Fibroblast of skin of abdomen (primary cell): ENCODE measurements around the gene SF3B3.
"Not testable (repeated sequence)": the region's sequence is repeated elsewhere in the genome, so short reads cannot be mapped to it uniquely, and the experiment has no call there.

Source experiments
- DNase-seq: peaks from one replicate; pipeline ENCODE4 v3.0.0-alpha.2; 2013

Gene SF3B3

DNA sequence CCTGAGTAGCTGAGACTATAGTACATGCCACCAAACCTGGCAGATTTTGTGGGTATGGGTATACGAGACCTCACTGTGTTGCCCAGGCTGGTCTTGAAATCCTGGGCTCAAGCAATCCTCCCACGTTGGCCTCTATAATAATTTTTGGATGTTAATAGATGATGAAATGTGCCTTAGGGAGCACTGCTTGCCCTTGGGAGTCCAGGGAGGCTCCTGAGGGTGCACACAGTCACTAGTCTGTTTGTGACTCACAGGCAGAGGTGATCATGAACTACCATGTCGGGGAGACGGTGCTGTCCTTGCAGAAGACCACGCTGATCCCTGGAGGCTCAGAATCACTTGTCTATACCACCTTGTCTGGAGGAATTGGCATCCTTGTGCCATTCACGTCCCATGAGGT, 46.1 kb downstream of the SF3B3 start:
- no peak for DNase-seq

DNA sequence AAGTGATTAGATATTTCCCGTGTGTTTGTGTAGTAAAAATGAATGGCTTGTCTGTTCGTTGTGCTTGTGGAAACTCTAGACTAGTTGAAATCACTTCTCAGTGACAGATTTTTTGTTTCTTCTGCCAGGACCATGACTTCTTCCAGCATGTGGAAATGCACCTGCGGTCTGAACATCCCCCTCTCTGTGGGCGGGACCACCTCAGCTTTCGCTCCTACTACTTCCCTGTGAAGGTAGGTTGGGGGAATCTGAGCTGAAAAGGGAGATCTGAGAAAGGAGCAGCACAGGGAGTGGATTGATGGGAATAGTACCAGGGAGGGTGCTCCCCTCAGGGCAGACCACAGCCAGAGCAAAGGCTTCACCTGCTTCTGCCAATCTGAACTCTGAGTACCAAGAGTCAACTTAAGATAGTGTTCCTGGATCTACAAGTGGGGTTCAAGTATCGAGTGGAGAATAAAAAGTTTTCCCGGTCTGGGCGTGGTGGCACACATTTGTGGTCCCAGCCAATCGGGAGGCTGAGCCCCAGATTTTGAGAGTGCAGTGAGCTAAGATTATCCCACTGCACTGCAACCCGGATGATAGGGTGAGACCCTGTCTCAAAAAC, 47.5 kb downstream of the SF3B3 start:
- no peak for DNase-seq

DNA sequence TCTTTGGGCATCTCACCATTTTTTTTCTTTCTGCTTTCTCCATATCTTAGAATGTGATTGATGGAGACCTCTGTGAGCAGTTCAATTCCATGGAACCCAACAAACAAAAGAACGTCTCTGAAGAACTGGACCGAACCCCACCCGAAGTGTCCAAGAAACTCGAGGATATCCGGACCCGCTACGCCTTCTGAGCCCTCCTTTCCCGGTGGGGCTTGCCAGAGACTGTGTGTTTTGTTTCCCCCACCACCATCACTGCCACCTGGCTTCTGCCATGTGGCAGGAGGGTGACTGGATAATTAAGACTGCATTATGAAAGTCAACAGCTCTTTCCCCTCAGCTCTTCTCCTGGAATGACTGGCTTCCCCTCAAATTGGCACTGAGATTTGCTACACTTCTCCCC, 48.0 kb downstream of the SF3B3 start:
- no peak for DNase-seq

DNA sequence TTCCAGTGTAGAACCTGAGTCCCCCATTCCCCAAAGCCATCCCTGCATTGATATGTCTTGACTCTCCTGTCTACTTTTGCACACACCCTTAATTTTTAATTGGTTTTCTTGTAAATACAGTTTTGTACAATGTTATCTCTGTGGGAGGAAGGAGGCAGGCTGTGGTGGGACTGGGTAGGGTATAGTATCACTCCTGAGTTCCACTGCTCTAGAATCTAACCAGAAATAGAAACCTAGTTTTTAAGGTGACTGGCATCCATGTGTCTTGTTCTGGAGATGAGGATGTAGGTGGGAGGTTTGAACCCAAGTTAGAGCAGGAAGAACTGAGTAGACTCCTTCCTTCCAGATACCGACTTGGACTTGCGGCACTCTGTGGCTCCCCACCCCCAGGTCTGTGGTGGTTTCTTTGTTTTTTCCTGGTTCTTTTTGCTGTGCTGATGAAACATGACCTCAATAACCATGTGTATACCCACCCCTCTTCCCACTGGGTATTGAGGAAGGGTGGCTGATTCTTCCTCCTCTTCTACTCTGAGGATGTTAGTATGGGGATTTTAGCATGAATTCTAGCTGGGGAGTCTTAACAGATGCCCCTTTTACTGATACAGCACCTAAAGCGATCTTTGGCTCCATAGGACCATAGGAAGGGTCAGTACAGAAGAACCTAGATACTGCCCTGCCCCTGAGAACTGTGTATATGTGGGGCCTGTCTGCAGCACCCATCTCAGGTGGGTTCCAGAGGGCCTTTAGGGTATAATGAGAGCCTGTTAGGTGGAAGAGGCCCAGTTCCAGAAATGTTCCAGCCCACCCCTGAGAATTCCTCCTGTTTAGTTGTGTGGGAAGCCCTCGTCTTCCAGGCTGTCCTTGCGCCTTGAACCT, 48.7 kb downstream of the SF3B3 start:
- peak; percentile 39 for DNase-seq

DNA sequence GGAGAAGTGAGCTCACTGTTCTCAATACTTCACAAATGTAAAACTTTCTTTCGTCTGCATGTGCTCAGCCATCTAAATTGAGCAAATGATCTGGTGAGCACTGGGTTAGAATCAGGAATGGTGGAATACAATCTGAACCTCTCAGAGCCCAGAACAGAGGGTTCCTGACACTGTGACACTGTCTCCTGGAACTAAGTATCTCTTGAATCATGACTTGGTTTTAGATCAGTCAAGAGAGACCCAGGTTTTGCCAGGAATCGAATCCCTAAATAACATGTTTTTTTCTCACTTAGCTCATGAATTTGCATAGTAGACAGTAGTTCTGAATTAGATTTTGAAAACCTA, 49.3 kb downstream of the SF3B3 start:
- DNase-seq = no peak

DNA sequence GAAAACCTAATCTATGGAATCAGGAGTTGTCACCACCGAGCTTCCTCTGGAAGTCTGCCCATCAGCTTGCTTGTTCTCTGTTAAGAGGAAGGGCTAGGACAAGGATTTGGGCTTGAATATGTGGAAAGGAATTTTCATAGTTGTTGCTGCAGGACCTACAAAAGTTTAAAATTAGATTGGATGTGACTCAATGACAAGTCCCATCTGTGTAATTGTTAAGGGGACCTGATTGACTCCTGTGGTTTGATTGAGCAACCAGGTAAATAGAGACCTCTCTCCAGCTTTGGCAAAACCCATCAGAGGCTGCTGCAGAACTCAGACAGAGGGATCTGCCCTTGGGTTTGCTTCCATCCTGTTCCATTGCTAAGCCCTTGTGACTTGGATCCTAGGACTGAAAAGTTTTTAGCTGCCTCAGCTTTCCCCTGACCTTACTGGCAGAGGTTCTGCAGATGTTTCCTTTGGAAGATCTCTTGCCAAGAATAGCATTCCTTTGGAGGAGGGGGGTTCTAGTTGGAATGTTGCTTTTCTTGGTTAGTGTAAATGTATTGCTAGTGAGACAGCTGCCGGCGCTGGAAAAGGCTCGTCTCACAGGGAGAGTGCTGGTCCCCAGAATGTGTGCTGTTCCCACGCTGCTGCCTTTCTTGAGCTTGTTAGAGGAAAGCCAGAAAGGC, 50.0 kb downstream of the SF3B3 start:
- peak; percentile 93 for DNase-seq

DNA sequence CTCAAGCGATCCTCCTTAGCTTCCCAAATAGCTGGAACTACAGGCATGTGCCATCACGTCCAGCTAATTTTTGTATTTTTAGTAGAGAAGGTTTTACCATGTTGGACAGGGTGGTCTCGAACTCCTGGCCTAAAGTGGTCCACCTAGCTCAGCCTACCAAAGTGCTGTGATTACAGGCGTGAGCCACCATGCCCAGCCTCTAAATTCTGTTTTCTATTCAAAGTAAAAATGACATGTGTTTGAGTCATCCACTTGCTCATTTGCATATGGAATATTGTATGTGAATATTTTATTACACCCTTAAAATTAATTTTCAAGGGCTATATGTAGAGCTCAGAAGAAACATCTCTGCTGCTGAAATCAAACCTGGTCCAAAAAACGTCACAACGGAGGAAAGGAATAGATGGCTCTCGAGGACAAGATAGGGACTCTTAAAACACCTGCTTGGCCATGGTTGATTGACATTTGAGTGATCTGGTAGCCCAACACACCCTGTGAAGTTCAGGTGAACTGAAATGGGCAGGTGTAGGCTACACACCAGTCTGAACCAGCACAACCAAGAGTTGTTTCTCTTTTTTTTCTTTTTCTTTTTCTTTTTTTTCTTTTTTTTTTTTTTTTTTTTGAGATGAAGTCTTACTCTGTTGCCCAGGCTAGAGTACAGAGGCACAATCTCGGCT, 51.1 kb downstream of the SF3B3 start:
- DNase-seq = no peak

DNA sequence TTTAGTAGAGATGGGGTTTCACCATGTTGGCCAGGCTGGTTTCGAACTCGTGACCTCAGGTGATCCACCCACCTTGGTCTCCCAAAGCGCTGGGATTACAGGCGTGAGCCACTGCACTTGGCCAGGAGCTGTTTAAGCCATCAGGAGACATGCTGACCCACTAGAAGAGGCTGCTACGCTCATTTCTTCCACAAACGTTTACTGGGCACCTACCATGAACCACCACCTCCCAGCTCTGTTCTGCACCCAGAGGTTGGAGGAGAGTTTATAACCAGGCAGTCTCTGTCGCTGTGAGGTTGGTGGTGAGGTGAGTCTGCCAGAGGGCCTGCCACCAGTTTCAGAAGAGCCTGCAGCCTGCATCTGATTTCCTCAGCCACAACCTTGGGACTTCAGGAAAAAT, 51.8 kb downstream of the SF3B3 start:
- DNase-seq = no peak

DNA sequence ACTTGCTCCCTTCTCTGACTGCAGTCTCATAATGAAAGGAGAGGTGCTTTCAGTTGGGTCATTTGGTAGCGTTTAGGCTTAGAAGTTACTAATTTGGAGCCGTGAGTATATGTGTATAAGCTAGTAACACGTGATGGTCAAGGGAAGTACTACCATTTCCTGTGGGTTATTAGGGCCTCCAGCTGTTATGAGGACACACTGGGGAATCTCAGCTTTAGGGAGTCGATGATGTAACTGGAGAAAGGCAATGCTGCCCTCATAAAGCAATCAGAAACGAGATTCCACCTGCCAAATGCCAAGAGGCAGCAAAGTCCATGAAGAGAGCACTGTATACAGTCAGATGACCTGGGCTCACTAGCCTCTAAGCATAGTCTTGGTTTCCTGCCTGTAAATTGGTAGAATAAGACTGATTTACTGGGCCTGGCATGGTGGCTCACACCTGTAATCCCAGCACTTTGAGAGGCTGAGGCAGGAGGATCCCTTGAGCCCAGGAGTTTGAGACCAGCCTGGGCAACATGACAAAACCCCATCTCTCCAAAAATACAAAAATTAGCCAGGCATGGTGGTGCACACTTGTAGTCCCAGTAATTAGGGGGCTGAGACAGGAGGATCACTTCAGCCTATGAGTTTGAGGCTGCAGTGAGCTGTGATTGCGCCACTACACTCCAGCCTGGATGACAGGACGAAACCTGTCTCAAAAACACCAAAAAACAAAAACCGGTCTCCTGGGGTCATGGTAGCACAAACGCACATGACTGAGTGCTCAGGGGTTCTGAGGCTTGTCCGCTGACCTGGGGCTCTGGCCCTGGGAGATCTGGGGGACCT, 53.0 kb downstream of the SF3B3 start:
- peak; percentile 56 for DNase-seq

DNA sequence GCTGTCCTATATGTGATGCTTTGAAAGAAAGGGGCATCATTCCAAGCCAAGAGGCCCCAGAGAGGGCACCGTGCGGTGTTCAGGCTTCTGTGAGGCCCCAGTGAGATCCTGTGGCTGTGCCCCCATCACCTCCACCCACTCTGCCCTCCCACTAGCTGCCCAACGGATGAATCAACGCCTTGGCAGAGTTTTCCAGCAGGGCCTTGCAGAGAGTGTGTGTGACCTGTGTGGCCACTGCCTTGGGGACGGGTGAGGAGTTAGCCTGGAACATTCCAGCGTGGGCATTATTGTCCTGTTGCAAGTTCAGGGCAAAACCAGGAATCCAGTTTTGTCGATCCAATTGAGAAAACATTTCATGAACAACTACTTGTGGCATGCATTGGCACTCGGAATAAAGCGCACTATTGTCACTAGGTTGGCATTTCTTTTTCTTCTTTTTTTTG, 53.7 kb downstream of the SF3B3 start:
- peak; percentile 18 for DNase-seq

DNA sequence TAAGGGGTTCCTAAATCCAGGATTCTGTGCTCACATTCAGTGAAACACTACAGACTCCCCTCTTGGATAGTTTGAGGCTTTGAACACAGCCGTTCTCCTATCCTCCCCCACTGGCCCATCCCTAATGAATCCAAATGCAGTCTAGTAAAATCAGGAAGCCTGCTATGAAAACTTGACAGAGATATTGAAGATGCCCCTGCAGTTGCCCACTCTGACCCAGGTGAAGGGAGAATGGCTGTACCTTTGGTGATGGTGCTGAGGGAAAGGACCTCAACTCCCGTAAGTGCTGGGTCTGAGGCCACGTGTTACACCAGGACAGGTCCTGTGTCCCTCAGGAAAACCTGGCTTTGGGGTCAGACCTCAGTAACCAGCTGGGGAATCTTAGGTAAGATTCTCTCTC, 54.4 kb downstream of the SF3B3 start:
- DNase-seq = no peak

DNA sequence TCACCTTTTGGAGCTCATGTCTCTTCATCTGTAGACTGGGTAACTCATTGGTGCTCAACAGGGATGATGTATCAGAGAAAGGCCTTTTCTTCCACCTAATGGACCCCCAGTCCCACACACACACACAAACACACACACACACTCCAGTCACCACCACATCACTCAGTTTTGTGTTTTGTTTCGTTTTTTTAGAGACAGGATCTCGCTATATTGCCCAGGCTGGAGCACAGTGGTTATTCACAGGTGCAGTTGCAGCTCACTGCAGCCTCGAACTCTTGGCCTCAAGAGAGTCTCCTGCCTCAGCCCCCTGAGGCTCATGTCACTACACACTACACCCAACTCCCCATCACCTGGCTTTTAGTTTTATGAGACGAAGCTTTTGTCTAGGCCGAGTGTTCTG, 55.6 kb downstream of the SF3B3 start:
- no peak for DNase-seq

DNA sequence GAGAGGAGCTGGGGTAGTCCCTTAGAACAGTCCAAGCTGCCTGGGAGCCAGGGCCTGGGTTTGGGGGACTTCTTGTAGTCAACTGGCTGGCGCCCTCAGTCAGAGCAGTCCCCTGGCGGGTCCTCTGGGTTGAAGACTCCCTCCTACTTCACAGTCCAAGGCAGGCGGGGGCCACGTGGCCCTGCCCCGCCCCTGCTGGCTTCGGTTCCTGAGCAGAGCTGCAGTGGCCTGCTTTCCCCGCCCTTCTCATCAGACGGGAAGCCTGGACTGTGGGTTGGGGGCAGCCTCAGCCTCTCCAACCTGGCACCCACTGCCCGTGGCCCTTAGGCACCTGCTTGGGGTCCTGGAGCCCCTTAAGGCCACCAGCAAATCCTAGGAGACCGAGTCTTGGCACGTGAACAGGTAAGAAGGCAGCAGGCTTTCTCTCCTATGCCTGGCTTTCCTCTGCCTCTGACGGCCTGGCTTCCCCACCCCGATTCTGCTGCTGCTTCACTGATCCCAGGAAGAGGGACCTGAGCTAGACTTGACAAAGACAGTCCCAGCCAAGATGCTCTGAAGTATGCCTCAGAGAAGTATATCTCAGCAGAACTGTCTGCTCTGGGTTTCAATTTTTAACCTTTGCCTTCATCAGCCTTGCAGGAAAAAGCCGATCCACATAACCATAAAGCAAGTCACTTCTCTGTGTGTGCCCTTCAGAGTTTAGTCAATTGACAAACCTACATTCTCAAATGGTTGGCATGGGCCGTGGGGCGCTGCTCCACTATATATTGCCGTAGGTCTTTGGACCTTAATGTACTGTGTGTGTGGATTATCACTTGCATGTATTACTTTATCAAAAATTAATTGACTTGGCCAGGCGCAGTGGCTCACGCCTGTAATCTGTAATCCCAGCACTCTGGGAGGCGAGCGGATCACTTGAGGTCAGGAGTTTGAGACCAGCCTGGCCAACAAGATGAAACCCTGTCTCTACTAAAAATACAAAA, 56.3 kb downstream of the SF3B3 start:
- no peak for DNase-seq

DNA sequence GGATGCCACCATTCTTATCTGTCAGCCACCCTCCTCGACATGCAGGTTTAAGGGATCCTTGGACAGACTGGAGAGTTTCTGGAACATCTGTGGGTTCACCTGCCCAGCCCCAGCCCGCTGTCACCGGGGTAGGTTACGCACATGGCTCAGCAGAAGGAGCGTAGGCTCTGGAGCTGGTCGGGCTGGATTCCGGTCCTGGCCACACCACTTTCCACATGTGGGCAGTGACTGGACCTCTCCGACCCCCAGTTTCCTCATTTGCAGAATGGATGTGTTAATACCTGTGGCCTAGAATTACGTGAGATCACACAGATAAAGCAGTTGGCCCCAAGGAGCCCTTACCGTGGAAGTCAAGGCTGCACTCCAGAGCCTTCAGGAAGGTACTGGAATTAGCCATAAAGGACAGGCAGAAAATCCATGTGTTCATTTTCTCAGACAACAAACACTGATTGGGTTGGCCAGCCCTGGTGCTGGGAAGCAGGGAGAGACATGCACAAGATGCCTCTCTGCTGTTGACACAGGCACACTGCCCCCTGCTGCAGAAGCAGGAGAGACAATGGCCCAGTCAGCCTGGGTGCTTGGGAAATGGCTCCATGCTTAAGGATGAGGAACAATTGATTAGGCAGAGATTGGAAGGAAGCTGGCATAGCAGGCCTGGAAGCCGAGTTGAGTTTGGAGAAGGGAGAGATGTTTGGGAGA, 58.8 kb downstream of the SF3B3 start:
- DNase-seq = no peak

DNA sequence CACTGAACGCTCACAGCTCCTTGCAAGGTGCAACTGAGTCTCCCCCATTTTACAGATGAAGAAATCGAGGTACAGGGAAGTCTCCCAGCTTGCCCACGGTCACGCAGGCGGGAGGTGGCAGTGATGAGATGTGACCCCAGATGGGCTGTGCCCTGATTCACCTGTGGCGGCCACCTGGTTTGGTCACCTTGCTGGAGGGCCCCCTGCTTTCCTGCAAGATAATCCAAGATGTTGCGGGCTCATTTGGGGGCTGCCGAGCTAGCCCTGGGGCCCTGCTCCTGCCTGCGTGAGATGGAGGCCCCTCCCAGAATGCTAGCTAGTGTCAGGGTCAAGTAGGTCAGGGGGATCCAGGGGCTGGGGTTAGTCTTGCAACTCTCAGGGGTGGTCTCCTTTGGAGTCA, 63.1 kb downstream of the SF3B3 start:
- no peak for DNase-seq

DNA sequence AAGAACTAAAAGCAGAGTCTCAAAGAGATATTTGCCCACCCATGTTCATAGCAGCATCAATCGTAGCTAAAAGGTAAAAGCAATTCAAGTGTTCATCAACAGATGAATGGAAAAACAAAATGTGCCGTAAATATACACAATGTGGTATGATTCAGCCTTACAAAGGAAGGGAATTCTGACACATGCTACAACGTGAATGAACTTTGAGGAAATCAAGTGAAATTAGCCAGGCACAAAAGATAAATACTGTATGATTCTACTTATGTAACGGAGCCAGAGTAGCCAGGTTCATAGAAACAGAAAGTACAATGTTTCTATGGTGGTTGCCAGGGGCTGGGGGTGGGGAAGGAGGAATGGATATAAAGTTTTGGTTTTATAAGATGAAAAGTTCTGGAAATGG, 64.9 kb downstream of the SF3B3 start:
- DNase-seq = no peak

DNA sequence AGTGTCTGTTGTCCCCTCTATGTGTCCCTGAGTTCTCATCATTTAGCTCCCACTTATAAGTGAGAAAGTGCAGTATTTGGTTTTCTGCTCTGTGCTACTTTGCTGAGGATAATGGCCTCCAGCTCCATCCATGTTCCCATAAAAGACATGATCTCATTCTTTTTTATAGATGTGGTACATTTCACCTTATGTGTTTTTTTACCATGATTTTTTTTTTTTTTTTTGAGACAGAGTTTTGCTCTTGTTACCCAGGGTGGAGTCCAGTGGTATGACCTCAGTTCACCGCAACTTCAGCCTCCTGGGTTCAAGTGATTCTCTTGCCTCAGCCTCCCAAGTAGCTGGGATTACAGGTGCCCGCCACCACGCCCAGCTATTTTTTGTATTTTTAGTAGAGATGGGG, 65.8 kb downstream of the SF3B3 start:
- DNase-seq = not testable (repeated sequence)

DNA sequence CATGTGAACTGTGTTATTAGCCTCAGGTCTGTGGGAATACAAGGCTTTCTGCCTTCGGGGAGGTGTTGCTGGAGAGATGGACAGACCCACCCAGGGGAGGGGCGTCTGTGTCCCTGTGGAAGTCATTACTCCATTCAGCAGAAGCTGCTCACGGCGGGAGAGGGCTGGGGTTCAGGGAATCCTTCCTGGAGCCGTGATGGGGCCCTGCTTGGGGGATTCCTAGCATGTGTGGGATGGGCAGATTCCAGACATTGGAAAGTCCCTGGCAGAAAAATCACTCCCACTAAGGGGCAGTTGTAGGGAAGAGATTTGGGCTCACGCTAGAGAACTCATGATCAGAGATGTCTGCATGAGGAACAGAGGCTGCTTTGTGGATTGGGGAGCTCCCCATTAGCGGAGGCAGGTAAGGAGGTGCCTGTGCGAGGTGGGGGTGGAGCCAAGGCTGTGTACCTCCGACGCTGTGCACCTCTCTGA, 66.4 kb downstream of the SF3B3 start:
- DNase-seq = peak; percentile 73

DNA sequence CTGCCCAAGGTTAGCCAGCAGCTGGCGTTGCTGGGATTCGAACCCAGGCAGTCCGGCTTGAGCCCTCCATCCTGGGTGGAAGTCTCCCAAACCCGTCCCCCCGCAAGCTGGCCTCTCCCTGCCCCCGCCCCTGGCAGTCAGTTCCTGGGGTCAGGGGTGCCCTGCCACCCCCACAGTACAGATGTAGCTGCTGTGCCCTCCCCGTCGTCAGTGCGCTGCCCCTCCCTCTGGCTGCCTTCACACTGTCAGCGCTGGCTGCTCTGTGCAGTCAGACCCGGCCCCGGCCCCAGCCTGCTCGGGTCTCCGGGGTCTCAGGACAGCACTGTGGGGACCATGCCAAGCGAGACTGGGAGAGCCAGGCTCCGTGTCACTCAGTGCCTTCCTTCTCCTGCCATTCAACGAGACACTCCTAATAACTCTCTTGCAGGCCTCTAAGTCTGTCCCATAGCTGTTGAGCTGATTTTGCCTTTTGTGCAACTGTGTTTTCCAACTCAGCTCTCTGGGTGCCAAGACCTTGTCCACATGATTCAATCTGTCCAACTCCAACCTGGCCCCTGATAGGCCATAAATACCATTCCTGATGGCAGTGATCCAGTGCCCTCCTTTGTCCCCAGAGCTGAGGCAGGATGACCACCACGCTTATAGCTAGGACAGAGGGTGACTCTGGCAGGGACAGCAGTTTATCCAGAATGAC, 67.3 kb downstream of the SF3B3 start:
- DNase-seq = no peak

DNA sequence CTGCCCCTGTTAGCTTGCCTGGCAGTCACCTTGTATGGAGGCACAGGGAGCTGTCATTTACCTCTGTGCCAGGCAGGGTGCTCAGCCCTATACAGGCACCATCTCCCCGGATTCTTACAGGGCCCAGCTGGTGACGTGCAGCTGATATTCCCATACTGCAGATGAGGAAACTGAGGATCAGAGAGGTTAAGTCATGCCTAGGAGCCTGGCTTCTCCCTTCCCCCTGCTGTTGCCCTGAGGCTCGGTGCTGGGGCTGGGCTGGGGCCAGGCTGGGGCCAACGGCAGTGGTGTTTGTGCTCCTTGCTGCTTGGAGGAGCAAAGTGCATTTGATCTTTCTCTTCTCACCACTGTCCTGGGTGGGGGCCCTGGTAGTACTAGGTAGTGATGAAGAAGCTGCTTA, 68.0 kb downstream of the SF3B3 start:
- DNase-seq = no peak
